HepG2 (cell line): ENCODE data around the gene PFDN2. TPM values are rescaled to one million over a fixed set of nuclear protein-coding genes. Genes with fewer than 3 reads are reported as not detected.

ENCODE experiments used
- AKAP8 ChIP-seq: sonication (generic); formaldehyde crosslinking; IDR thresholded peaks from 2 replicates; pipeline ENCODE4 v1.5.1; 2020; ENCODE audit warnings: mild to moderate bottlenecking, missing genetic modification reagents
- CCAR2 ChIP-seq: fragments of 200-400 bp; formaldehyde crosslinking; optimal IDR thresholded peaks from 2 replicates; pipeline ENCODE3; 2018; ENCODE audit warnings: low read depth, mild to moderate bottlenecking, low read length, moderate library complexity
- DR1 ChIP-seq: sonication (generic); formaldehyde crosslinking; IDR thresholded peaks from 2 replicates; pipeline ENCODE4 v1.8.0; 2021; ENCODE audit warnings: mild to moderate bottlenecking, missing genetic modification reagents, inconsistent platforms
- HMG20A ChIP-seq: IDR thresholded peaks from 2 replicates; pipeline ENCODE4 v1.6.1; 2016; ENCODE audit warnings: borderline replicate concordance
- HMGXB3 ChIP-seq: sonication (generic); formaldehyde crosslinking; IDR thresholded peaks from 2 replicates; pipeline ENCODE4 v1.4.0; 2020; ENCODE audit warnings: missing genetic modification reagents, borderline replicate concordance
- ISL2 ChIP-seq: sonication (generic); formaldehyde crosslinking; IDR thresholded peaks from 2 replicates; pipeline ENCODE4 v1.5.0; 2020; ENCODE audit warnings: missing genetic modification reagents
- JUN ChIP-seq: sonication (generic); formaldehyde crosslinking; IDR thresholded peaks from 2 replicates; pipeline ENCODE4 v1.4.0; 2020; ENCODE audit warnings: mild to moderate bottlenecking, missing genetic modification reagents
- KLF9 ChIP-seq: IDR thresholded peaks from 2 replicates; pipeline ENCODE4 v1.6.1; 2016; ENCODE audit warnings: low read depth
- PHF21A ChIP-seq: sonication (generic); formaldehyde crosslinking; IDR thresholded peaks from 2 replicates; pipeline ENCODE4 v1.5.0; 2020; ENCODE audit warnings: mild to moderate bottlenecking, missing genetic modification reagents
- PREB ChIP-seq: sonication (generic); formaldehyde crosslinking; IDR thresholded peaks from 2 replicates; pipeline ENCODE4 v1.4.0; 2020; ENCODE audit warnings: missing genetic modification reagents
- RXRB ChIP-seq: IDR thresholded peaks from 2 replicates; pipeline ENCODE4 v1.6.1; 2016; ENCODE audit warnings: borderline replicate concordance, missing genetic modification reagents, missing compliant biosample characterization
- SKI ChIP-seq: fragments of 450-650 bp; IDR thresholded peaks from one replicate; pipeline ENCODE4 v1.6.1; 2018; ENCODE audit warnings: mild to moderate bottlenecking; ENCODE audit not compliant: partially characterized antibody
- TCF7 ChIP-seq: sonication (generic); IDR thresholded peaks from 2 replicates; pipeline ENCODE4 v1.6.1; 2016; ENCODE audit warnings: antibody characterized with exemption, low read depth
- TGIF2 ChIP-seq: IDR thresholded peaks from 2 replicates; pipeline ENCODE4 v1.6.1; 2016; ENCODE audit warnings: control low read depth, missing compliant biosample characterization
- ZMYM2 ChIP-seq: sonication (generic); formaldehyde crosslinking; IDR thresholded peaks from 2 replicates; pipeline ENCODE4 v1.8.0; 2022; ENCODE audit warnings: mild to moderate bottlenecking, missing genetic modification reagents
- ZNF10 ChIP-seq: sonication (generic); formaldehyde crosslinking; IDR thresholded peaks from 2 replicates; pipeline ENCODE4 v1.4.0; 2020; ENCODE audit warnings: mild to moderate bottlenecking, low read depth, missing genetic modification reagents, borderline replicate concordance
- ZNF598 ChIP-seq: sonication (generic); formaldehyde crosslinking; IDR thresholded peaks from 2 replicates; pipeline ENCODE4 v1.5.1; 2020; ENCODE audit warnings: mild to moderate bottlenecking, missing genetic modification reagents, borderline replicate concordance
- ZNF709 ChIP-seq: sonication (generic); formaldehyde crosslinking; IDR thresholded peaks from 2 replicates; pipeline ENCODE4 v1.5.0; 2020; ENCODE audit warnings: mild to moderate bottlenecking, missing genetic modification reagents
- ZSCAN30 ChIP-seq: sonication (generic); formaldehyde crosslinking; IDR thresholded peaks from 2 replicates; pipeline ENCODE4 v1.5.0; 2020; ENCODE audit warnings: mild to moderate bottlenecking, missing genetic modification reagents
- polyA plus RNA-seq, 8 experiments: library from polyadenylated mRNA; depleted of rRNA in 3 of 8; stranded (reverse) in 7 of 8; unstranded in 1 of 8; fragments of >200 nt; fragmentation: Illumina TruSeq in 4 of 8; extraction: Trizol in 4 of 8; gene quantifications; 2 replicates each; pipeline versions ENCODE4 v1.2.1 to v1.2.3, GENCODE V29; 2011 to 2016; ENCODE audit warnings: low read depth in 4 of 8, missing spikeins in 1 of 8, mixed read lengths in 1 of 8; ENCODE audit not compliant: insufficient read depth in 1 of 8
- total RNA-seq, 5 experiments: library from RNA; depleted of rRNA; stranded (reverse); fragments of >200 nt; fragmentation: Illumina TruSeq; extraction: Trizol; gene quantifications; 2 replicates each; pipeline ENCODE4 v1.2.3, GENCODE V29; 2016; ENCODE audit warnings: low read depth in 1 of 5
- TF ChIP-seq, protein P1 (sequence below): sonication (generic); formaldehyde crosslinking; conservative IDR thresholded peaks from 2 replicates; pipeline ENCODE4 v1.8.0; 2022; ENCODE audit warnings: missing genetic modification reagents
- TF ChIP-seq, protein P2 (sequence below): sonication (generic); formaldehyde crosslinking; IDR thresholded peaks from 2 replicates; pipeline ENCODE4 v1.9.0; 2021; ENCODE audit warnings: missing genetic modification reagents, mild to moderate bottlenecking, borderline replicate concordance

Gene PFDN2
- total and polyA plus RNA-seq, 2 of the 13 experiments (the other 11 are each of a cell fraction or from before 2014, with no cell fraction given): 62.6 to 63.6 TPM

GRCh38 chr1:161165742-161166668 is 48.2 kb upstream of the PFDN2 start, which contains the start of gene PPOX (continued):
- TF ChIP-seq RXRB (no peak), HMGXB3 (CRISPR knock-in tag) (peak; percentile 88; the same call in 1 of the 2 replicates), ZNF598 (no peak), SKI (no peak), HMG20A (CRISPR knock-in tag) (no peak), ZSCAN30 (no peak), ZNF10 (CRISPR knock-in tag) (no peak), AKAP8 (no peak), PREB (no peak), ZNF709 (CRISPR knock-in tag) (peak; percentile 74; the same call in 1 of the 2 replicates), ISL2 (CRISPR knock-in tag) (peak; percentile 39; the same call in 1 of the 2 replicates), CCAR2 (no peak), TGIF2 (CRISPR knock-in tag) (no peak), DR1 (CRISPR knock-in tag) (peak; percentile 75), JUN (CRISPR knock-in tag) (no peak), ZMYM2 (CRISPR knock-in tag) (no peak), TCF7 (no peak), PHF21A (CRISPR knock-in tag) (peak; percentile 85), KLF9 (CRISPR knock-in tag) (no peak)
- TF ChIP-seq, protein P1, sequence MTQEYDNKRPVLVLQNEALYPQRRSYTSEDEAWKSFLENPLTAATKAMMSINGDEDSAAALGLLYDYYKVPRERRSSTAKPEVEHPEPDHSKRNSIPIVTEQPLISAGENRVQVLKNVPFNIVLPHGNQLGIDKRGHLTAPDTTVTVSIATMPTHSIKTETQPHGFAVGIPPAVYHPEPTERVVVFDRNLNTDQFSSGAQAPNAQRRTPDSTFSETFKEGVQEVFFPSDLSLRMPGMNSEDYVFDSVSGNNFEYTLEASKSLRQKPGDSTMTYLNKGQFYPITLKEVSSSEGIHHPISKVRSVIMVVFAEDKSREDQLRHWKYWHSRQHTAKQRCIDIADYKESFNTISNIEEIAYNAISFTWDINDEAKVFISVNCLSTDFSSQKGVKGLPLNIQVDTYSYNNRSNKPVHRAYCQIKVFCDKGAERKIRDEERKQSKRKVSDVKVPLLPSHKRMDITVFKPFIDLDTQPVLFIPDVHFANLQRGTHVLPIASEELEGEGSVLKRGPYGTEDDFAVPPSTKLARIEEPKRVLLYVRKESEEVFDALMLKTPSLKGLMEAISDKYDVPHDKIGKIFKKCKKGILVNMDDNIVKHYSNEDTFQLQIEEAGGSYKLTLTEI (CRISPR knock-in tag): no peak
- TF ChIP-seq, protein P2, sequence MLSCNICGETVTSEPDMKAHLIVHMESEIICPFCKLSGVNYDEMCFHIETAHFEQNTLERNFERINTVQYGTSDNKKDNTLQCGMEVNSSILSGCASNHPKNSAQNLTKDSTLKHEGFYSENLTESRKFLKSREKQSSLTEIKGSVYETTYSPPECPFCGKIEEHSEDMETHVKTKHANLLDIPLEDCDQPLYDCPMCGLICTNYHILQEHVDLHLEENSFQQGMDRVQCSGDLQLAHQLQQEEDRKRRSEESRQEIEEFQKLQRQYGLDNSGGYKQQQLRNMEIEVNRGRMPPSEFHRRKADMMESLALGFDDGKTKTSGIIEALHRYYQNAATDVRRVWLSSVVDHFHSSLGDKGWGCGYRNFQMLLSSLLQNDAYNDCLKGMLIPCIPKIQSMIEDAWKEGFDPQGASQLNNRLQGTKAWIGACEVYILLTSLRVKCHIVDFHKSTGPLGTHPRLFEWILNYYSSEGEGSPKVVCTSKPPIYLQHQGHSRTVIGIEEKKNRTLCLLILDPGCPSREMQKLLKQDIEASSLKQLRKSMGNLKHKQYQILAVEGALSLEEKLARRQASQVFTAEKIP: no peak
